Thyroid gland (tissue), 4 donors: ENCODE data around the gene CTSO.

ENCODE experiments used
- POLR2A ChIP-seq, 2 donors: fragments of 450-650 bp; IDR thresholded peaks; one replicate each; pipeline ENCODE4 v1.6.1; 2017; ENCODE audit warnings: antibody characterized with exemption in 2 of 2, mild to moderate bottlenecking in 2 of 2, moderate library complexity in 1 of 2
- TF ChIP-seq, protein P1 (sequence below), 6 experiments: fragments of 200-600 bp in 3 of 6; fragments of 450-650 bp in 3 of 6; sonication (generic) in 3 of 6; IDR thresholded peaks; one replicate each; pipeline ENCODE4 v1.5.1; 2016 to 2019; ENCODE audit warnings: antibody characterized with exemption in 6 of 6, mild to moderate bottlenecking in 2 of 6, inconsistent platforms in 1 of 6, moderate library complexity in 1 of 6

DNA sequence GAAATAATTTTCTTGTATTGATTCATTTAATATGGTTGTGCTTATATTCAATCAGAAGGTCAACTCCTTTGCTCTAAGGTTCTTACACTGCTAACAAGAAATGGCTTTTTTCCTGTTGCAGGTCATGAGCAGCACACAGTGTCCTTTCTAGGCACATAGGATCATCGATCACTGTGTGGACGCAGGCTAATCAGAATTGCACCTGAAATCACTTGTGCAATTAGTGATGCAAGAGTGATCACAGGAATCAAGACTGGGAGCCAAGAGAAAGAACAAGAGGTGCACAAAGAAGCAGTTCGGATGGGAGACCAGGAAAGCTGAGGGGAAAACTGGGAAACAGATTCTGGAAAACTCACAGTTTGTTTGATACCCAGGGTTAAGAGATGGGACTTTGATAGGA, 29.0 kb downstream of the CTSO start:
- TF ChIP-seq, protein P1, sequence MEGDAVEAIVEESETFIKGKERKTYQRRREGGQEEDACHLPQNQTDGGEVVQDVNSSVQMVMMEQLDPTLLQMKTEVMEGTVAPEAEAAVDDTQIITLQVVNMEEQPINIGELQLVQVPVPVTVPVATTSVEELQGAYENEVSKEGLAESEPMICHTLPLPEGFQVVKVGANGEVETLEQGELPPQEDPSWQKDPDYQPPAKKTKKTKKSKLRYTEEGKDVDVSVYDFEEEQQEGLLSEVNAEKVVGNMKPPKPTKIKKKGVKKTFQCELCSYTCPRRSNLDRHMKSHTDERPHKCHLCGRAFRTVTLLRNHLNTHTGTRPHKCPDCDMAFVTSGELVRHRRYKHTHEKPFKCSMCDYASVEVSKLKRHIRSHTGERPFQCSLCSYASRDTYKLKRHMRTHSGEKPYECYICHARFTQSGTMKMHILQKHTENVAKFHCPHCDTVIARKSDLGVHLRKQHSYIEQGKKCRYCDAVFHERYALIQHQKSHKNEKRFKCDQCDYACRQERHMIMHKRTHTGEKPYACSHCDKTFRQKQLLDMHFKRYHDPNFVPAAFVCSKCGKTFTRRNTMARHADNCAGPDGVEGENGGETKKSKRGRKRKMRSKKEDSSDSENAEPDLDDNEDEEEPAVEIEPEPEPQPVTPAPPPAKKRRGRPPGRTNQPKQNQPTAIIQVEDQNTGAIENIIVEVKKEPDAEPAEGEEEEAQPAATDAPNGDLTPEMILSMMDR (IDR thresholded peaks at IDR 0.05), result no peak
- TF ChIP-seq POLR2A (IDR thresholded peaks at IDR 0.05), result no peak
